Mammary microvascular endothelial cell (primary cell): ENCODE data around the gene KDM1A. TPM values are rescaled to one million over a fixed set of nuclear protein-coding genes. Genes with fewer than 3 reads are reported as not detected.

Source experiments
- total RNA-seq: library from RNA; depleted of rRNA; stranded (reverse); fragments of >200 nt; gene quantifications from 2 replicates; pipeline ENCODE4 v1.2.3, GENCODE V29; 2015

KDM1A gene
- 82.4 and 86.8 TPM in 2 replicates for total RNA-seq

GRCh38 chr1:23019094-23019862 is at the start of gene KDM1A:
Gene KDM1A, plus strand, starts transcription at chr1:23019468. Its CDS starts 129 bp downstream, at chr1:23019597.

GRCh38 chr1:22972760-22973159 is 46.5 kb upstream of the KDM1A start, which contains the start of gene LACTBL1:
Gene LACTBL1, minus strand, starts transcription at chr1:22972866. Its CDS starts 550 bp downstream, at chr1:22972316.

Other genes starting within 250 kb of the KDM1A start
- gene LACTBL1, start 46.6 kb upstream of the KDM1A start, total RNA-seq, result not detected in 2 replicates
- not detected in 2 replicates for gene TEX46, start 3.6 kb upstream of the KDM1A start, total RNA-seq
- gene LUZP1, start 149.4 kb downstream of the KDM1A start, total RNA-seq, result 49.2 and 53.4 TPM in 2 replicates
- 1.4 TPM in 2 replicates for gene HTR1D, start 198.0 kb downstream of the KDM1A start, total RNA-seq